Tongue (tissue), 1 donor: ENCODE data around the gene ATP13A5. TPM values are rescaled to one million over a fixed set of nuclear protein-coding genes. Genes with fewer than 3 reads are reported as not detected.

Experiments used
- total RNA-seq: library from RNA; depleted of rRNA; stranded (reverse); fragments of >200 nt; gene quantifications from one replicate; pipeline ENCODE4 v1.2.3, GENCODE V29; 2014

Gene ATP13A5
- total RNA-seq, 1 donor from 2014 or later: 0.31 TPM

Other genes with a start within 250 kb of the ATP13A5 start
- 5.0 TPM for gene PLAAT1, start 137.5 kb downstream of the ATP13A5 start, total RNA-seq
- 32.7 TPM for gene ATP13A4, start 176.1 kb upstream of the ATP13A5 start, total RNA-seq
- gene OPA1, start 214.5 kb upstream of the ATP13A5 start, total RNA-seq: 85.6 TPM